GM12891 (cell line): ENCODE measurements around the gene FLNA.

Experiments used
- POLR2A ChIP-seq: IDR thresholded peaks from 2 replicates; pipeline ENCODE4 v1.6.1; 2011; ENCODE audit warnings: low read depth, low read length, control low read depth
- POLR2AphosphoS5 ChIP-seq: IDR thresholded peaks from 2 replicates; pipeline ENCODE4 v1.6.1; 2011; ENCODE audit warnings: low read depth, low read length, control low read depth
- POU2F2 ChIP-seq: IDR thresholded peaks from 2 replicates; pipeline ENCODE4 v1.6.1; 2011; ENCODE audit warnings: low read depth, mild to moderate bottlenecking, control low read depth, low read length, moderate library complexity
- SPI1 ChIP-seq: IDR thresholded peaks from 2 replicates; pipeline ENCODE4 v1.6.1; 2011; ENCODE audit warnings: low read depth, low read length, control low read depth
- TAF1 ChIP-seq: IDR thresholded peaks from 2 replicates; pipeline ENCODE4 v1.6.1; 2011; ENCODE audit warnings: low read depth, low read length, control low read depth

DNA sequence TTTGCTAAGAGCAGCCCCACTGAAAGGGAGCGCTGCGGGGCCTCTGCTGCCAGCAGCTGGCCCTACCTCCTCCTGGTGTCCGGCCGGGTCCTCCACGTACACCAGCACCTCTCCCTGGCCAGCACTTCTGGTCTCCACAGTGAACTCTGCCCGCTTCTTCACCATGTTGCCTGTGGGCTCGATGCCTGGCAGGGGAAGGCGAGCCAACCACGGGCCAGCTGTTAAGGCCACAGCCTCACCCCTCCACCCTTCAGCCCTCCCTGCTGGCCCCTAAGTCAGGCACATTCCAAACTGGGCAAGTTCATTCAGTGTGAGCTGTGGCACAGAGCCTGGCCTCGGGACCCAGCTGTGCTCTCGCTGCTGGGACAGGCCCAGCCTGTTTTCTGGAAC, 7.8 kb downstream of the FLNA start:
- TF ChIP-seq POLR2A (no peak), POLR2AphosphoS5 (no peak), TAF1 (no peak), SPI1 (no peak), POU2F2 (no peak)
